ENCODE data around the gene ACOXL. TPM values are rescaled to one million over a fixed set of nuclear protein-coding genes. Genes with fewer than 3 reads are reported as not detected.
A peak's percentile ranks its signal among the peaks of the same experiment; 100 is the strongest.

Gene ACOXL
- total and polyA plus RNA-seq, 10 of the 15 experiments (the other 5 are each of a cell fraction or from before 2014, with no cell fraction given) = 0.05 to 1.3 (median 0.71) TPM

GRCh38 chr2:110804433-110804832 is 72.1 kb downstream of the ACOXL start:
- CTCF ChIA-PET = no interaction called here
- intact Hi-C loops (cut with micrococcal nuclease; ENCODE audit: unreplicated experiment) = no loop called here

More at GRCh38 chr2:110804433-110804832, 72.1 kb downstream of the ACOXL start:
- no peak overlapping the region for H3K4me2 ChIP-seq (ENCODE audit: control insufficient read depth, insufficient read depth)
- WGBS (ENCODE audit: insufficient coverage, insufficient replicate concordance, low lambda C conversion rate, missing lambda C conversion rate) = 27% methylated on average over 3 of the region's 3 CpGs
- H3K79me2 ChIP-seq (ENCODE audit: control insufficient read depth, insufficient read depth, low read length) = no peaks in the 10 kb centered on the region
- ChIA-PET RAD21 (ENCODE audit: unreplicated experiment) (no interaction called here), POLR2A (no interaction called here), SMC1A (ENCODE audit: uncharacterized antibody, unreplicated experiment) (no interaction called here)
- H2AFZ ChIP-seq (ENCODE audit: control insufficient read depth, low read depth, low read length) = no peak overlapping the region
- H4K20me1 ChIP-seq (ENCODE audit: control insufficient read depth, insufficient read depth) = no peaks in the 10 kb centered on the region
- H3K9me3 ChIP-seq (replicated peaks; ENCODE audit: control insufficient read depth, insufficient read depth, low read length) = peaks cover under 1% of the 10 kb centered on the region; the same call in 2 of the 3 replicates
- no TSS peak for BruUV-seq (replicated peaks)
- no peak for ATAC-seq
- H3K27me3 ChIP-seq (replicated peaks in 1 of 2; ENCODE audit: control insufficient read depth in 2 of 2, insufficient read depth in 2 of 2, low read length in 1 of 2) = no peaks in the 10 kb centered on the region; a peak in 1 of 4 replicates
- no peaks in the 10 kb centered on the region for H3K36me3 ChIP-seq (ENCODE audit: control insufficient read depth in 2 of 2, insufficient read depth in 2 of 2, low read length in 1 of 2)
- no peak overlapping the region for H3K9ac ChIP-seq (ENCODE audit: control insufficient read depth, insufficient read depth, low read length)
- TF ChIP-seq TBL1XR1 (IDR thresholded peaks at IDR 0.05; ENCODE audit: low read depth, low read length) (no peak), POLR2AphosphoS2 (IDR thresholded peaks at IDR 0.05; ENCODE audit: low read depth, low read length) (no peak), ZBTB40 (IDR thresholded peaks at IDR 0.05; ENCODE audit: borderline replicate concordance) (no peak)
- no peak for DNase-seq (ENCODE audit: low read depth, low spot score)
- peak; percentile 83 for FAIRE-seq
- peaks cover 15% of the 10 kb centered on the region for H3K4me1 ChIP-seq (ENCODE audit: control insufficient read depth, insufficient read depth, low read length)
- H3K4me3 ChIP-seq = no peak overlapping the region
- H3K27ac ChIP-seq (ENCODE audit: control insufficient read depth, insufficient read depth) = no peak overlapping the region
- in situ Hi-C loops (cut with MboI) = loop anchor here (25.0 kb wide), 1 partner anchor 908 kb away; no protein-coding TSS in a partner anchor

All from GM12878 (cell line).